ENCODE results near the gene PIP4K2A.

PIP4K2A gene

DNA sequence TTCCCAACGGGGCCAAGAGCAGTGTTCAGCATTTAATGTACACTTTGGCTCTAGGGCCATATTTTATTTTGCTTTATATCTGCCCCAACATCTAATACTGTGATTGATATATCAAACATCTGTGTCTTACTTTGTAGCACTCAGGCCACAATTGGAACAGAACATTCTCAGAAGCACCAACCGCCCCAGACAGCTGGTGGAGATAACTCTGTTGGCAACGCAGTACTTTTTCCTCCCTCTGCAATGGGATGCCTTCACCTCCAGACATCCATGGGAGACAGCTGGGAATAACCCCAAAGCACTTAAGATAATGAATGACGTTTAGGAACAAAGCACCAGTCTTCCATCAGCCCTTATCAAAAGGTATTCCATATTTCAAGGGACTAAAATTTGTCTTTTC, 57.4 kb downstream of the PIP4K2A start:
- TF ChIP-seq, protein P1, sequence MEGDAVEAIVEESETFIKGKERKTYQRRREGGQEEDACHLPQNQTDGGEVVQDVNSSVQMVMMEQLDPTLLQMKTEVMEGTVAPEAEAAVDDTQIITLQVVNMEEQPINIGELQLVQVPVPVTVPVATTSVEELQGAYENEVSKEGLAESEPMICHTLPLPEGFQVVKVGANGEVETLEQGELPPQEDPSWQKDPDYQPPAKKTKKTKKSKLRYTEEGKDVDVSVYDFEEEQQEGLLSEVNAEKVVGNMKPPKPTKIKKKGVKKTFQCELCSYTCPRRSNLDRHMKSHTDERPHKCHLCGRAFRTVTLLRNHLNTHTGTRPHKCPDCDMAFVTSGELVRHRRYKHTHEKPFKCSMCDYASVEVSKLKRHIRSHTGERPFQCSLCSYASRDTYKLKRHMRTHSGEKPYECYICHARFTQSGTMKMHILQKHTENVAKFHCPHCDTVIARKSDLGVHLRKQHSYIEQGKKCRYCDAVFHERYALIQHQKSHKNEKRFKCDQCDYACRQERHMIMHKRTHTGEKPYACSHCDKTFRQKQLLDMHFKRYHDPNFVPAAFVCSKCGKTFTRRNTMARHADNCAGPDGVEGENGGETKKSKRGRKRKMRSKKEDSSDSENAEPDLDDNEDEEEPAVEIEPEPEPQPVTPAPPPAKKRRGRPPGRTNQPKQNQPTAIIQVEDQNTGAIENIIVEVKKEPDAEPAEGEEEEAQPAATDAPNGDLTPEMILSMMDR (IDR thresholded peaks at IDR 0.05) = no peak

DNA sequence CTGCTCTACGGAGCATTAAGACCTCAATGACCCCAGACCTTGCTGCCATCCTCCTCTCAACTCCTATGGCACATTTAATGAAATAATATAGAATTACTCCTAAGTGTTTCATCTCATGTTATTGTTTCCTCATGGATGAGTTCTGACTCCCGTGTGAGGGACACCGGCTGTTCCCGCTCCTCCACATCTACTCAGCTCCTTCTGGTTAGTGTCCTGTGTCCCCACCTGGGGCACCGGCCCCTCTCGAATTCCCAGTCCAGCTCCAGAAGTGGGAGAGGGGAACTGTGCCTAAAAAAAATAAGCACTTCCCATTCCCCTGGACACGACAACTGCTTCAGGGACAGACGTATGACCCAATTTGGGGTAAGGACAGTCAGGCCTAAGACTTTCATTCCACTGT, 58.3 kb downstream of the PIP4K2A start:
- TF ChIP-seq, protein P1 (IDR thresholded peaks at IDR 0.05) = no peak

DNA sequence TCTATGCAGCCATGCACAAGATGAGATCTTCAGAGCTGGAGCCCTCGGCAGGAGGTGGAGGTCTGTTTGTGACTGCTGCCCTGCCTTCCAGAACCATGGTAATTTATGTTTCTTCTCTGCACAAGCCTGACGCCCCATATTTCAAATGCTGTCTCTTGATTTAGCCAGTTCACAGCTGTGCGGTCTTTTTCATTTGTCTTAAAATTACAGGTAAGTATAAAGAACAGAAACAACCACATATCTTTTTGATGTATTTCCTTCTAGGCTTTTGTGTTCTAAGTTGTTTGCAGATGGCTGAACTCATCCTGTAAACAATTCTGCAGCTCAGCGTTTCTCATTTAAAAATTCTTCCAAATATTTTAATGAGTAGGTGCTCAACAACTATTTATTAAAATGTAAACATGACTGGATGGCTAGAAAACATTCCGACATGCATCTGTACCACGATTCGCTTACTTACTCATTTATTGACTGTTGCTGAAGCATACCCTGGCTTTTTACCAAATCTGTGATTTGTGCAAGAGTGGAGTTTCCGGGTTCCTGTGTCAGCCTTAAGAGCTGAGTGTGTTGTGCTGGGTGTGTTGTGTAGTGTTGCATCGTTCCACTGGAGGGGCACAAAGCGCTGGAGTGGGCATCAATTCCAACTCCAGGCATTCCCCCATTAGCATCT, 58.9 kb downstream of the PIP4K2A start:
- TF ChIP-seq, protein P1 (IDR thresholded peaks at IDR 0.05) = no peak

DNA sequence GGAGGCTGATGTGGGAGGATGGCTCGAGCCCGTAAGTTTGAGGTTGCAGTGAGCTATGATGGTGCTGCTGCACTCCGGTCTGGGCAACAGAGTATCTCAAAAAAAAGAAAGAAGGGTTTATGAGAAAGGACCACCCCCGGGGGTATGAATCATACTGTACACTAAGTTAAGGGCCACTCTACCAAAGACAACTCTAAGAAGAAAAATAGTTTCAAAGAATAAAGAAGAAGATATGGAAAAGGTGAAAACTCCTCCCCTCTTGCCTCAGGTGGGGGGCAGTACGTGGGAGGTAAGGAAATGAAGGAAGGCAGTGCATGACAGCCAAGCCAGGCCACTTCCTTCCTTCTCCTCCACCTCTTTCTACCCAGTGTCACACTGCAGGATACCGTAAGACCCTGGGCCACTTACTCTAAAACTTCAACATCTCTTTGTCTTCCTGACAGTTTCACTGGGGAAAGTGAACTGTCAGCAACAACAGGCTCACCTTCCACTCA, 61.3 kb downstream of the PIP4K2A start:
- TF ChIP-seq, protein P1 (IDR thresholded peaks at IDR 0.05) = no peak

DNA sequence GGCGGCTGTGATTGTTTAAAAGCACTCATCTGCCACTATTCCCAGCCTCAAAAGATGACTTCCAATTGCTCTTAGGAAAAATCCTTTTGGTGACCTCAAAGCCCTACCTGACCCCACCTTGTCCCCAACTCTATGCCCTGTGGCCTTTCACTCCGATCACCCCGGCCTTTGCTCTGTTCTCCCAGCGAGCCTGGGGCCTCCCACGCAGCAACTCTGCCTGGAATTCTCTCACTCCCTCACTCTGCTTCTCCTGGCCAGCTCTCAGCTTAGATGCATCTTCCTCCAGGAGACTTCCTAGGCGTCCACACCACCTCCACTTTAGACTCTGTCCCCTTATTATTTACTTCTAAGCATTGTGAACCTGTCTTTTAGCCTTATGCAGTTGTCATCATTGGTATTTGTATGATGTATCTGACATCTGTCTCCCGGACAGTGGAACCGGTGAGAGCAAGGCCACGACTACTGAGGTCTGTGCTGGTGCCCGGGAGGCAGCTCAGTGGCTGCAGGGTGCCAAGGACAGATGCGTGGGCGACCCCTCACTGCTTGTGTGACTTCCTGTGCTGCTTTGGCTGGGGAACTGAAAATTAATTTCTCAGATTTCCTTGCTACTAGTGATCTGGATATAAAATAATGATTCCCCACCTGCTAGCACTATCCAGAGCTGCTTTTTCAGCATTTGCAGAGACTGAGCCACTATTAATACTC, 63.0 kb downstream of the PIP4K2A start:
- TF ChIP-seq, protein P1 (IDR thresholded peaks at IDR 0.05) = no peak

DNA sequence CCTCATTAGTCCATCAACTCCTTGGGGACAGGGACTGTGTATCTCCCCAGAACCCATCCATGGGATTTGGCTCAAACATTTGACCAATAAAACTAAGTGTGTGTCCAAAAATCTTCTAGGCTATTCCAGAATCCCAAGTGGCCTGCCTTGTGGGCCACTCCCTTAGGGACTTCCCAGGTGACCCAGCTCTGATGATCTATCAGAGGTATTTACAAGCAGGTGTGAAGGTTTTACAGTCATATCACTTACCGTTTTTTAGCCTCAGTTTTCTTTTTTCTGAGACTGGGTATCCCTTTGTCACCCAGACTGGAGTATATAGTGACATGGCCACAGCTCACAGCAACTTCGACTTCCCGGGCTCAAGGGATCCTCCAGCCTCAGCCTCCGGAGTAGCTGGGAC, 64.4 kb downstream of the PIP4K2A start:
- TF ChIP-seq, protein P1 (IDR thresholded peaks at IDR 0.05) = no peak

DNA sequence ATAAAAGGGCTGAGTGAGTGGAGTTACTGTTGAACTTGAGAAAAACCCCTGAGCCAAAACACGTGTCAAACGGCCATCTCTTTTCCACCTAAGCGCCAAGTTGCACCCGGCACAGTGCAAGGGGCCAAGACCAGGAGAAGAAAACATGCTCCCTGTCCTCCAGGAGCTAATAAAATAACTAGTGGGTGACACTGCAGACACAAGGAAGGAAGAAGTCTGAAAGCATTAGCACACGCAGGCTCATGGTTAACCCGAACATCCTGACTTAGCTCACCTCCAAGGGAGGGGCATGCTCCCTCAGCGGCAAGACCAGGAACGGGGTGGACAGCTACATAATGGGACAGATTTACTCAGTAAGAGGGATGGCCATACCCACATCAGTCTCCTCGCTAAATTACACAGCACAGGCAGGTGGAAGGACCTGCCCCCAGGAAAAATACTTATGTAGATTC, 65.0 kb downstream of the PIP4K2A start:
- TF ChIP-seq, protein P1 (IDR thresholded peaks at IDR 0.05) = no peak

Data from LNCAP (cell line).